H9 (cell line): ENCODE measurements around the gene TFB1M. TPM values are rescaled to one million over a fixed set of nuclear protein-coding genes. Genes with fewer than 3 reads are reported as not detected.

Experiments
- DNase-seq: peaks from one replicate; pipeline ENCODE4 v3.0.0-alpha.2; 2017
- H2AFZ ChIP-seq: one replicate; pipeline ENCODE4 v1.6.1; 2013; ENCODE audit warnings: mild to moderate bottlenecking, low read length, control low read depth, moderate library complexity
- H2AK5ac ChIP-seq: 2 replicates; pipeline ENCODE4 v1.6.1; 2013; ENCODE audit warnings: low read length, control low read depth, mixed read lengths; ENCODE audit not compliant: insufficient read length
- H2BK120ac ChIP-seq: one replicate; pipeline ENCODE4 v1.6.1; 2013; ENCODE audit warnings: low read depth, mild to moderate bottlenecking, low read length, control low read depth, inconsistent platforms; ENCODE audit not compliant: poor library complexity, severe bottlenecking
- H2BK12ac ChIP-seq: 2 replicates; pipeline ENCODE4 v1.6.1; 2013; ENCODE audit warnings: low read length, control low read depth, mixed read lengths, low read depth; ENCODE audit not compliant: insufficient read length
- H2BK15ac ChIP-seq: 2 replicates; pipeline ENCODE4 v1.6.1; 2013; ENCODE audit warnings: low read depth, low read length, control low read depth
- H2BK20ac ChIP-seq: one replicate; pipeline ENCODE4 v1.6.1; 2013; ENCODE audit warnings: low read depth, mild to moderate bottlenecking, low read length, control low read depth, inconsistent platforms; ENCODE audit not compliant: poor library complexity, severe bottlenecking
- H2BK5ac ChIP-seq: 2 replicates; pipeline ENCODE4 v1.6.1; 2013; ENCODE audit warnings: low read length, control low read depth, mixed read lengths; ENCODE audit not compliant: insufficient read length
- H3K14ac ChIP-seq: 2 replicates; pipeline ENCODE4 v1.6.1; 2013; ENCODE audit warnings: low read length, control low read depth; ENCODE audit not compliant: insufficient read depth
- H3K18ac ChIP-seq: 2 replicates; pipeline ENCODE4 v1.6.1; 2013; ENCODE audit warnings: low read depth, mild to moderate bottlenecking, mixed read lengths, low read length, control low read depth; ENCODE audit not compliant: insufficient read length
- H3K23ac ChIP-seq: 2 replicates; pipeline ENCODE4 v1.6.1; 2013; ENCODE audit warnings: low read length, control low read depth, mixed read lengths, low read depth; ENCODE audit not compliant: insufficient read length
- H3K23me2 ChIP-seq: 2 replicates; pipeline ENCODE4 v1.6.1; 2013; ENCODE audit warnings: low read depth, mild to moderate bottlenecking, mixed read lengths, low read length, control low read depth; ENCODE audit not compliant: insufficient read length, poor library complexity, severe bottlenecking
- H3K27ac ChIP-seq: 2 replicates; pipeline ENCODE4 v1.5.1; 2013; ENCODE audit warnings: low read length, control low read depth, mixed read lengths, low read depth; ENCODE audit not compliant: insufficient read length
- H3K27me3 ChIP-seq: 2 replicates; pipeline ENCODE4 v1.6.1; 2013; ENCODE audit warnings: low read length, control low read depth, inconsistent platforms; ENCODE audit not compliant: insufficient read depth
- H3K4ac ChIP-seq: 2 replicates; pipeline ENCODE4 v1.6.1; 2013; ENCODE audit warnings: low read depth, mild to moderate bottlenecking, control low read depth, inconsistent platforms, low read length, moderate library complexity
- H3K4me1 ChIP-seq: 2 replicates; pipeline ENCODE4 v1.6.1; 2013; ENCODE audit warnings: low read length, control low read depth, inconsistent platforms; ENCODE audit not compliant: insufficient read depth
- H3K4me2 ChIP-seq: 2 replicates; pipeline ENCODE4 v1.6.1; 2013; ENCODE audit warnings: low read length, control low read depth, mixed read lengths; ENCODE audit not compliant: insufficient read length, insufficient read depth
- H3K56ac ChIP-seq: 2 replicates; pipeline ENCODE4 v1.6.1; 2013; ENCODE audit warnings: low read depth, mild to moderate bottlenecking, mixed read lengths, low read length, control low read depth; ENCODE audit not compliant: insufficient read length
- H3K79me1 ChIP-seq: 2 replicates; pipeline ENCODE4 v1.6.1; 2013; ENCODE audit warnings: low read depth, mild to moderate bottlenecking, moderate library complexity, low read length, control low read depth, inconsistent platforms; ENCODE audit not compliant: insufficient read depth, poor library complexity, severe bottlenecking
- H3K79me2 ChIP-seq: 2 replicates; pipeline ENCODE4 v1.6.1; 2013; ENCODE audit warnings: low read length, control low read depth, inconsistent platforms; ENCODE audit not compliant: insufficient read depth
- H3K9ac ChIP-seq: 2 replicates; pipeline ENCODE4 v1.6.1; 2013; ENCODE audit warnings: low read length, control low read depth, mixed read lengths; ENCODE audit not compliant: insufficient read length; ENCODE audit errors: extremely low read depth
- H3K9me3 ChIP-seq: one replicate; pipeline ENCODE4 v1.6.1; 2013; ENCODE audit warnings: low read depth, low read length, inconsistent platforms; ENCODE audit not compliant: control insufficient read depth
- H3T11ph ChIP-seq: one replicate; pipeline ENCODE4 v1.6.1; 2013; ENCODE audit warnings: mild to moderate bottlenecking, low read length, control low read depth, inconsistent platforms
- H4K20me1 ChIP-seq: one replicate; pipeline ENCODE4 v1.6.1; 2013; ENCODE audit not compliant: control insufficient read depth, insufficient read length, insufficient read depth
- H4K5ac ChIP-seq: 2 replicates; pipeline ENCODE4 v1.6.1; 2013; ENCODE audit warnings: low read depth, mild to moderate bottlenecking, mixed read lengths, low read length, control low read depth; ENCODE audit not compliant: insufficient read length
- H4K8ac ChIP-seq: replicated peaks from 2 replicates; pipeline ENCODE4 v1.6.1; 2013; ENCODE audit warnings: low read length, control low read depth, mixed read lengths, low read depth; ENCODE audit not compliant: insufficient read length
- H4K91ac ChIP-seq: 2 replicates; pipeline ENCODE4 v1.6.1; 2013; ENCODE audit warnings: low read depth, mild to moderate bottlenecking, moderate library complexity, mixed read lengths, low read length, control low read depth; ENCODE audit not compliant: insufficient read length
- H3K27ac Mint-ChIP-seq, 3 experiments: 2 replicates in 2 of 3; 3 replicates in 1 of 3; pipeline ENCODE4 v1.8.0; 2020 to 2021; ENCODE audit warnings: mixed read lengths in 3 of 3, mild to moderate bottlenecking in 1 of 3, moderate library complexity in 1 of 3
- H3K27me3 Mint-ChIP-seq: 2 replicates; pipeline ENCODE4 v1.8.0; 2021; ENCODE audit warnings: low read depth, mild to moderate bottlenecking, moderate library complexity, mixed read lengths
- H3K36me3 Mint-ChIP-seq, 3 experiments: 2 replicates in 2 of 3; 3 replicates in 1 of 3; pipeline ENCODE4 v1.8.0; 2020 to 2021; ENCODE audit warnings: low read depth in 3 of 3, mixed read lengths in 3 of 3; ENCODE audit not compliant: insufficient read depth in 1 of 3
- H3K4me1 Mint-ChIP-seq, 2 experiments: 2 replicates each; pipeline ENCODE4 v1.8.0; 2020; ENCODE audit warnings: mixed read lengths in 2 of 2
- H3K4me3 Mint-ChIP-seq, 2 experiments: 2 replicates in 1 of 2; 3 replicates in 1 of 2; pipeline ENCODE4 v1.8.0; 2020 to 2021; ENCODE audit warnings: mild to moderate bottlenecking in 2 of 2, mixed read lengths in 2 of 2, moderate library complexity in 1 of 2
- H3K9me3 Mint-ChIP-seq, 2 experiments: 2 replicates in 1 of 2; 3 replicates in 1 of 2; pipeline ENCODE4 v1.8.0; 2020; ENCODE audit warnings: mild to moderate bottlenecking in 2 of 2, mixed read lengths in 2 of 2, moderate library complexity in 1 of 2
- CTCF ChIP-seq: fragments of 200-600 bp; sonication (generic); conservative IDR thresholded peaks from 3 replicates; pipeline ENCODE4 v1.8.0; 2021; ENCODE audit warnings: antibody characterized with exemption, mild to moderate bottlenecking
- WGBS: extraction: QIAGEN DNeasy Blood & Tissue Kit; methylation state at CpG from one replicate; pipeline ENCODE4 v1.1.7; 2013; ENCODE audit warnings: missing lambda C conversion rate, low lambda C conversion rate, mixed read lengths; ENCODE audit not compliant: insufficient read length; ENCODE audit errors: extremely low coverage; 5-methylcytosine and 5-hydroxymethylcytosine counted together
- total RNA-seq: library from RNA; stranded (reverse); gene quantifications from 2 replicates; pipeline ENCODE4 v1.2.1, GENCODE V29; 2021

The TFB1M gene
- total RNA-seq, 1 experiment from 2014 or later = 28.6 TPM

- no peaks in the 10 kb centered on the region for H3K9me3 Mint-ChIP-seq
- Histone ChIP-seq H3K79me1 (no peaks in the 10 kb centered on the region), H2BK15ac (no peak overlapping the region), H2AFZ (no peak overlapping the region), H3K18ac (no peak overlapping the region), H3K27me3 (no peaks in the 10 kb centered on the region), H3K79me2 (no peaks in the 10 kb centered on the region), H2AK5ac (no peak overlapping the region), H4K8ac (no peak overlapping the region), H2BK5ac (no peak overlapping the region), H4K91ac (no peak overlapping the region), H3K4me2 (no peak overlapping the region), H3K14ac (no peak overlapping the region), H3K23me2 (no peaks in the 10 kb centered on the region), H3K9ac (no peak overlapping the region), H2BK12ac (no peak overlapping the region), H2BK20ac (no peak overlapping the region), H3K23ac (no peak overlapping the region), H3K4ac (no peak overlapping the region), H3K27ac (no peak overlapping the region), H2BK120ac (no peak overlapping the region), H4K20me1 (no peaks in the 10 kb centered on the region), H3K4me1 (peaks cover 9% of the 10 kb centered on the region), H3K56ac (no peak overlapping the region), H3T11ph (no peak overlapping the region), H3K9me3 (no peaks in the 10 kb centered on the region), H4K5ac (no peak overlapping the region)
- peaks cover 3 to 13% (median 8%) of the 10 kb centered on the region in 3 experiments; a peak in 4 of 7 replicates for H3K36me3 Mint-ChIP-seq
- H3K4me1 Mint-ChIP-seq = peaks cover 10 to 19% of the 10 kb centered on the region in 2 experiments
- TF ChIP-seq CTCF = no peak
- H3K4me3 Mint-ChIP-seq = no peak overlapping the region
- H3K27ac Mint-ChIP-seq = no peak overlapping the region
- WGBS = no CpG with 5 or more reads among the region's 4 CpGs
- H3K27me3 Mint-ChIP-seq = no peaks in the 10 kb centered on the region
- DNase-seq = no peak
Measured at GRCh38 chr6:155222506-155222905, 91.8 kb downstream of the TFB1M start.
